Caco-2 (cell line): Measurements from ENCODE around the gene PRKCSH. TPM values are rescaled to one million over a fixed set of nuclear protein-coding genes. Genes with fewer than 3 reads are reported as not detected.

Experiments
- BruUV-seq: library from RNA; stranded (reverse); fragments of 400-500 nt; replicated peaks from 2 replicates; lab custom pipeline; 2021; lab: Mats Ljungman, UMichigan
- CTCF ChIA-PET: fragments of 300-600 bp; sonication (Branson Sonifier 250); formaldehyde crosslinking; loops from one replicate; lab custom pipeline; 2022; ENCODE audit warnings: antibody characterized with exemption; lab: Charles Lee
- POLR2A ChIA-PET: fragments of 300-600 bp; sonication (Branson Sonifier 250); formaldehyde crosslinking; loops from one replicate; lab custom pipeline; 2022; ENCODE audit warnings: antibody characterized with exemption; lab: Charles Lee
- DNase-seq, 2 experiments: peaks; one replicate each; pipeline versions ENCODE4 v3.0.0 to v3.0.0-alpha.2; 2020 to 2022
- H3K27me3 ChIP-seq: replicated peaks from 2 replicates; pipeline ENCODE4 v1.6.0; 2011; ENCODE audit warnings: low read length; ENCODE audit not compliant: control insufficient read depth, insufficient read depth
- H3K36me3 ChIP-seq: 2 replicates; pipeline ENCODE4 v1.5.1; 2011; ENCODE audit warnings: low read length; ENCODE audit not compliant: control insufficient read depth, insufficient read depth
- H3K4me1 ChIP-seq: fragments of 250-450 bp; sonication (Bioruptor Pico); 2 replicates; pipeline ENCODE4 v1.5.1; 2020; ENCODE audit warnings: mild to moderate bottlenecking
- H3K4me3 ChIP-seq: 2 replicates; pipeline ENCODE4 v1.5.1; 2011; ENCODE audit warnings: low read depth, mild to moderate bottlenecking, control low read depth, low read length
- H3K9me3 ChIP-seq: fragments of 250-450 bp; sonication (Bioruptor Pico); 2 replicates; pipeline ENCODE4 v1.5.1; 2020; ENCODE audit warnings: mild to moderate bottlenecking, moderate library complexity
- H3K27ac Mint-ChIP-seq: one replicate; pipeline ENCODE4 v1.8.0; 2022; ENCODE audit warnings: mixed read lengths; ENCODE audit not compliant: unreplicated experiment
- H3K27me3 Mint-ChIP-seq: one replicate; pipeline ENCODE4 v1.8.0; 2022; ENCODE audit warnings: mixed read lengths; ENCODE audit not compliant: insufficient read depth, unreplicated experiment
- H3K36me3 Mint-ChIP-seq: one replicate; pipeline ENCODE4 v1.8.0; 2022; ENCODE audit warnings: mild to moderate bottlenecking, mixed read lengths; ENCODE audit not compliant: insufficient read depth, unreplicated experiment
- H3K4me1 Mint-ChIP-seq: one replicate; pipeline ENCODE4 v1.8.0; 2022; ENCODE audit warnings: low read depth, mixed read lengths; ENCODE audit not compliant: unreplicated experiment
- H3K4me3 Mint-ChIP-seq: one replicate; pipeline ENCODE4 v1.8.0; 2022; ENCODE audit warnings: mild to moderate bottlenecking, moderate library complexity, mixed read lengths; ENCODE audit not compliant: unreplicated experiment
- H3K9me3 Mint-ChIP-seq: one replicate; pipeline ENCODE4 v1.8.0; 2022; ENCODE audit warnings: mixed read lengths; ENCODE audit not compliant: unreplicated experiment
- CTCF ChIP-seq, 2 experiments: fragments of 200-600 bp in 1 of 2; IDR thresholded peaks; 1 replicate in 1 of 2; 2 replicates in 1 of 2; pipeline versions ENCODE4 v1.5.1 to v1.8.0; 2011 to 2022; ENCODE audit warnings: antibody characterized with exemption in 1 of 2, control low read depth in 1 of 2, inconsistent platforms in 1 of 2, low read depth in 1 of 2, low read length in 1 of 2, mild to moderate bottlenecking in 1 of 2, moderate library complexity in 1 of 2; ENCODE audit not compliant: insufficient read depth in 1 of 2, severe bottlenecking in 1 of 2, unreplicated experiment in 1 of 2
- intact Hi-C: fragments of 100-400 bp; cut with micrococcal nuclease; formaldehyde crosslinking; loops from one replicate; pipeline ENCODE4 v1.10.0; 2022; ENCODE audit not compliant: unreplicated experiment
- total RNA-seq: library from RNA; stranded (reverse); gene quantifications from 2 replicates; pipeline ENCODE4 v1.2.3, GENCODE V29; 2022

The PRKCSH gene
- total RNA-seq, 1 experiment from 2014 or later, result 456 TPM

DNA sequence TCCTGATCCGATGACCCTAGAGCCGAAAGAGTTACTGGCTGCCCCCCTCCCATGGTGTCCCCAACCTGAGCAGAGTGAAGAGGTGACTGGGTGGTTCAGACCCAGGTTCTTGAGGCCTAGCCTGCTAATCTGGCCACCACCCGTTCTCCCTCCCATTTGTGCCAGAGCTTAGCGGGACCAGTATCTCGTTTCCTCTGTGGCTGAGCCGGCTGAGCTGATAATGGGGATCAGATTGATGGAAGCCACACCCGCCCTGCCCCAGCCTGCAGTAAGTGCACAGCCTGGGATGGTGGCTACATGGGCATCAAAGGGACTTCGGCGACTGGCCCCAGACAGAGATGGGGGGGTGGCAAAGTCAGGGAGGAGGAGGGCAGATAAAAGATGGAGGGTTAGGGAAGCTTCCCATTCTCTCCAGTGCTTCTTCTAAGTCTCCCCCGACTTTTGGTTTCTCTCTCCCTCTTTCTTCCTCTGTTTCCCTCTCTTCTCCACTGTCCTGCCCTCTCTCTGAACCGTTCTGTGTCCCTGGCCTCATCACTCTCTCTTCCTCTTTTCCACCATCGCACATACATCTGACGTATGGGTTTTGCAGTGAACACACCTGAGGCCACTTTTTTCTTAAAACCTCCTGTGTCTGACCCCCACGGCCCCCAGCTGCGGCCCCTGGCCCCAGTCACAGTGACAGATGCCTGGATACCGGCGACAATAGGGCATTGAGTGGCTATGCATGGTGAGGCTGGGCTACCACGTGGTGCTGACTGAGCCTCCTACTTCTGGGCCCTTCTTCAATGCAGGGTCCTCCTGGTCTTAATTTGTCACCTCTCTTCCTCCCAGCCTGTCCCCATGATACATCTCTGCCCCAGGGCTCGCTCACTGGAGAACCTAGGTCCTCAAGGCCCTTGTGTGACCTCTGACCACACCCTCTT, 43.0 kb downstream of the PRKCSH start:
- ChIA-PET POLR2A (interaction anchor here (0.6 kb wide), 1 partner anchor 19 kb away, joined by 4 read pairs; no protein-coding TSS in a partner anchor), CTCF (interaction anchor here (1.4 kb wide), 1 partner anchor 97 kb away, joined by 5 read pairs; no protein-coding TSS in a partner anchor)
- no peak overlapping the region for H3K27ac Mint-ChIP-seq
- H3K36me3 Mint-ChIP-seq, result peaks cover 13% of the 10 kb centered on the region
- Histone ChIP-seq H3K4me1 (peaks cover 16% of the 10 kb centered on the region), H3K36me3 (no peaks in the 10 kb centered on the region), H3K27me3 (no peaks in the 10 kb centered on the region; the same call in 1 of the 2 replicates), H3K4me3 (no peak overlapping the region), H3K9me3 (no peaks in the 10 kb centered on the region)
- no peak for DNase-seq
- TF ChIP-seq CTCF (IDR thresholded peaks at IDR 0.05; ENCODE audit: insufficient read depth in 1 of 2, low read depth in 1 of 2, low read length in 1 of 2, severe bottlenecking in 1 of 2, unreplicated experiment in 1 of 2), result no peak
- peak overlapping the region; percentile 61 for H3K4me3 Mint-ChIP-seq
- intact Hi-C loops, result no loop called here
- no peaks in the 10 kb centered on the region for H3K9me3 Mint-ChIP-seq
- H3K27me3 Mint-ChIP-seq, result peaks cover 9% of the 10 kb centered on the region
- no peaks in the 10 kb centered on the region for H3K4me1 Mint-ChIP-seq
- BruUV-seq, result no TSS peak

DNA sequence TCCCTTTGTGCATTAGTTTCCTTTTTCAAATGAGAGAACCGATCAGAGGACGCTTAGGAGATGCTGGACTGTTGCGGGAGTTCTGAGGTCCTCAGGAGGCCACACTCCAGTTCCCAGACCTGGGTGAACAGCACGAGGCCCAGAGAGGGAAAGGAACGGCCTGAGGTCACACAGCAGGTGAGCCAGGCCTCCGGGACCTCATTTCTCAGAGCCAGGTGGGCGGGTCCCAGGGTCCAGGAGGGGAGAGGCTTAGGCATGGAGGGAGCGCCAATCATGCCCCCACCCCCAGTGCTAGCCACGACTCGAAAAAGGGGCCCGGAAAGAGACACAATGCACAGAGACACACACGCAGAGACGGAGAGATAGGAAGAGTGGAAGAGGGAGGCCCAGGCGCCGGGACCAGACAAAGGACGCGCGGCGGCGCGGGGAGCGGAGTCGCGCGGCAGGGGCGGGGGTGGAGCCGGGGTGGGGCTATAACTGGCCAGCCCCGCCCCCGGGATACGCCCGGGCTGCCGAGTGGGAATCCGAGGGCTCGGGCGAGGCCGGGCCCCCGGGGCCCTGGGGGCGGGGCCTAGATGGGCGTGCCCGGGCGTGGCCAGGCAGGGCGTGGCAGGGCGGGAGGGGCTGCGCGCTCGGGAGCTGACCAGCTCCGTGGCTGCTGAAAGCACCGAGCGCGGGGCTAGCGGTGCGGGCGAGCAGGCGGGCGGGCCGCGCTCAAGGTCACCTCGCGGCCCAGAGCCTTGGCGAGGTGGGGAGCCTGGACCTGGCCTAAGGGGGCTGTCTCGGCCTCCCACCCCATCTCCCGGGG, 43.9 kb downstream of the PRKCSH start:
- POLR2A ChIA-PET, result no interaction called here
- TF ChIP-seq CTCF (IDR thresholded peaks at IDR 0.05; ENCODE audit: insufficient read depth in 1 of 2, low read depth in 1 of 2, low read length in 1 of 2, severe bottlenecking in 1 of 2, unreplicated experiment in 1 of 2), result no peak
- Mint-ChIP-seq H3K36me3 (peaks cover 13% of the 10 kb centered on the region), H3K27ac (no peak overlapping the region), H3K4me3 (peak overlapping the region; percentile 61), H3K4me1 (no peaks in the 10 kb centered on the region), H3K27me3 (peaks cover 9% of the 10 kb centered on the region), H3K9me3 (no peaks in the 10 kb centered on the region)
- DNase-seq, result peak; percentile 87 to 93
- CTCF ChIA-PET, result interaction anchor here (1.0 to 1.3 kb wide), 4 partner anchors 44 to 185 kb away, joined by 3 to 11 read pairs (median 4); partner anchors contain the start of genes PRKCSH and SWSAP1
- peaks cover 16% of the 10 kb centered on the region for H3K4me1 ChIP-seq
- no peaks in the 10 kb centered on the region; the same call in 1 of the 2 replicates for H3K27me3 ChIP-seq
- peak overlapping the region; percentile 27 for H3K4me3 ChIP-seq
- H3K9me3 ChIP-seq, result no peaks in the 10 kb centered on the region
- intact Hi-C loops, result no loop called here
- no peaks in the 10 kb centered on the region for H3K36me3 ChIP-seq
- BruUV-seq, result no TSS peak
